CD14-positive monocyte (primary cell): ENCODE data around the gene LRRC3. TPM values are rescaled to one million over a fixed set of nuclear protein-coding genes. Genes with fewer than 3 reads are reported as not detected.

Source experiments
- DNase-seq, 3 donors: peaks; one replicate each; pipeline ENCODE4 v3.0.0-alpha.2; 2011 to 2022
- H2AFZ ChIP-seq: 2 replicates; pipeline ENCODE4 v1.6.0; 2012; ENCODE audit warnings: mild to moderate bottlenecking, low read depth, low read length, inconsistent platforms; ENCODE audit not compliant: insufficient read depth, poor library complexity, severe bottlenecking
- H3K27ac ChIP-seq, 2 donors: 1 replicate in 1 of 2; 2 replicates in 1 of 2; pipeline ENCODE4 v1.5.1; 2012 to 2013; ENCODE audit warnings: low read length in 2 of 2, control low read depth in 1 of 2, inconsistent platforms in 1 of 2, low read depth in 1 of 2, mild to moderate bottlenecking in 1 of 2
- H3K27me3 ChIP-seq, 2 donors: one replicate each; pipeline versions ENCODE4 v1.6.0 to v1.6.1; 2011 to 2013; ENCODE audit warnings: low read length in 2 of 2; ENCODE audit not compliant: control insufficient read depth in 2 of 2, insufficient read depth in 2 of 2
- H3K36me3 ChIP-seq, 2 donors: replicated peaks in 1 of 2; 1 replicate in 1 of 2; 2 replicates in 1 of 2; pipeline versions ENCODE4 v1.5.1 to v1.6.1; 2012 to 2013; ENCODE audit warnings: low read length in 2 of 2, control low read depth in 1 of 2, inconsistent platforms in 1 of 2, mild to moderate bottlenecking in 1 of 2; ENCODE audit not compliant: insufficient read depth in 2 of 2, control insufficient read depth in 1 of 2
- H3K4me1 ChIP-seq, 2 donors: 1 replicate in 1 of 2; 2 replicates in 1 of 2; pipeline versions ENCODE4 v1.5.1 to v1.6.1; 2012 to 2013; ENCODE audit warnings: low read length in 2 of 2, control low read depth in 1 of 2, inconsistent platforms in 1 of 2, mild to moderate bottlenecking in 1 of 2, moderate library complexity in 1 of 2; ENCODE audit not compliant: insufficient read depth in 2 of 2, control insufficient read depth in 1 of 2
- H3K4me2 ChIP-seq: replicated peaks from 2 replicates; pipeline ENCODE3; 2012; ENCODE audit warnings: low read length, moderate library complexity, mild to moderate bottlenecking; ENCODE audit not compliant: poor library complexity, severe bottlenecking; ENCODE audit errors: extremely low read depth
- H3K4me3 ChIP-seq, 3 experiments: fragments of 200-600 bp in 1 of 3; sonication (generic) in 1 of 3; replicated peaks in 1 of 3; 1 replicate in 2 of 3; 2 replicates in 1 of 3; pipeline ENCODE4 v1.5.1; 2011 to 2013; ENCODE audit warnings: low read length in 3 of 3, mild to moderate bottlenecking in 3 of 3, control low read depth in 2 of 3, low read depth in 2 of 3, inconsistent platforms in 1 of 3, moderate library complexity in 1 of 3
- H3K79me2 ChIP-seq: 2 replicates; pipeline ENCODE4 v1.6.0; 2012; ENCODE audit warnings: mild to moderate bottlenecking, control low read depth, inconsistent platforms, low read length, moderate library complexity; ENCODE audit not compliant: insufficient read depth
- H3K9ac ChIP-seq: 2 replicates; pipeline ENCODE4 v1.6.0; 2017; ENCODE audit warnings: low read length, mild to moderate bottlenecking; ENCODE audit not compliant: insufficient read depth, poor library complexity, severe bottlenecking
- H3K9me3 ChIP-seq, 2 donors: replicated peaks in 1 of 2; 1 replicate in 1 of 2; 2 replicates in 1 of 2; pipeline versions ENCODE4 v1.5.1 to v1.6.1; 2012 to 2013; ENCODE audit warnings: low read length in 2 of 2, control low read depth in 1 of 2; ENCODE audit not compliant: control insufficient read depth in 1 of 2, insufficient read depth in 1 of 2
- H4K20me1 ChIP-seq: 2 replicates; pipeline ENCODE4 v1.6.0; 2012; ENCODE audit warnings: mild to moderate bottlenecking, low read length, control low read depth, moderate library complexity; ENCODE audit not compliant: insufficient read depth
- H3K27ac Mint-ChIP-seq, 7 donors: one replicate each; pipeline ENCODE4 v1.8.0; 2020; ENCODE audit warnings: mild to moderate bottlenecking in 7 of 7, mixed read lengths in 7 of 7, moderate library complexity in 6 of 7, inconsistent platforms in 2 of 7
- H3K27me3 Mint-ChIP-seq, 3 donors: one replicate each; pipeline ENCODE4 v1.8.0; 2021 to 2022; ENCODE audit warnings: low read depth in 3 of 3, mild to moderate bottlenecking in 3 of 3, mixed read lengths in 3 of 3, moderate library complexity in 3 of 3, inconsistent platforms in 1 of 3
- H3K36me3 Mint-ChIP-seq, 2 donors: one replicate each; pipeline ENCODE4 v1.8.0; 2020; ENCODE audit warnings: mixed read lengths in 2 of 2, inconsistent platforms in 1 of 2, mild to moderate bottlenecking in 1 of 2
- H3K4me1 Mint-ChIP-seq: one replicate; pipeline ENCODE4 v1.8.0; 2020; ENCODE audit warnings: mild to moderate bottlenecking, mixed read lengths
- H3K4me3 Mint-ChIP-seq, 2 donors: one replicate each; pipeline ENCODE4 v1.8.0; 2020; ENCODE audit warnings: mild to moderate bottlenecking in 2 of 2, mixed read lengths in 2 of 2, moderate library complexity in 1 of 2
- H3K9me3 Mint-ChIP-seq, 7 donors: one replicate each; pipeline ENCODE4 v1.8.0; 2020 to 2022; ENCODE audit warnings: mixed read lengths in 7 of 7, mild to moderate bottlenecking in 6 of 7, moderate library complexity in 6 of 7, inconsistent platforms in 2 of 7
- CTCF ChIP-seq: fragments of 200-600 bp; IDR thresholded peaks from one replicate; pipeline ENCODE4 v1.8.0; 2022; ENCODE audit warnings: antibody characterized with exemption, mild to moderate bottlenecking
- WGBS: methylation state at CpG from one replicate; pipeline ENCODE4 v1.1.5; 2013; ENCODE audit warnings: missing lambda C conversion rate; ENCODE audit not compliant: insufficient coverage; 5-methylcytosine and 5-hydroxymethylcytosine counted together
- intact Hi-C, 2 donors: fragments of 100-400 bp; cut with micrococcal nuclease; formaldehyde crosslinking; loops; one replicate each; pipeline versions ENCODE4 v1.15.0 to v1.15.1; 2023
- polyA plus RNA-seq, 3 donors: library from polyadenylated mRNA; depleted of rRNA in 1 of 3; unstranded in 2 of 3; stranded (reverse) in 1 of 3; fragments of 300-500 nt in 2 of 3; fragments of >200 nt in 1 of 3; fragmentation: Illumina TruSeq in 2 of 3; gene quantifications; 1 replicate in 2 of 3; 2 replicates in 1 of 3; pipeline ENCODE4 v1.2.3, GENCODE V29; 2012 to 2021

The LRRC3 gene
- polyA plus RNA-seq, 3 donors: 0.30 to 0.59 (median 0.41) TPM

GRCh38 chr21:44497703-44498126, 42.4 kb downstream of the LRRC3 start:
- H3K27ac Mint-ChIP-seq: peak overlapping the region in 1 of 7 donors; percentile 40
- no peak overlapping the region for H3K4me2 ChIP-seq

GRCh38 chr21:44498280-44499210, 43.2 kb downstream of the LRRC3 start:
- no peak overlapping the region for H3K9ac ChIP-seq
- H3K4me3 Mint-ChIP-seq: no peak overlapping the region
- H3K27ac Mint-ChIP-seq: no peak overlapping the region
- H3K4me1 Mint-ChIP-seq: peaks cover 8% of the 10 kb centered on the region
- no peak for TF ChIP-seq CTCF
- intact Hi-C loops: no loop called here
- no peak overlapping the region for H3K4me3 ChIP-seq
- no peaks in the 10 kb centered on the region for H3K27me3 ChIP-seq
- H3K9me3 ChIP-seq: peaks cover 8 to 9% of the 10 kb centered on the region in 2 donors
- peaks cover 3 to 22% (median 8%) of the 10 kb centered on the region in 7 donors for H3K9me3 Mint-ChIP-seq
- no peak overlapping the region for H3K4me2 ChIP-seq
- peaks cover 2 to 15% (median 5%) of the 10 kb centered on the region in 3 donors for H3K27me3 Mint-ChIP-seq
- no peaks in the 10 kb centered on the region for H3K79me2 ChIP-seq
- no peak overlapping the region for H2AFZ ChIP-seq
- 86% methylated on average over 20 of the region's 27 CpGs for WGBS
- H3K36me3 Mint-ChIP-seq: no peaks in the 10 kb centered on the region
- no peaks in the 10 kb centered on the region for H3K4me1 ChIP-seq
- H3K27ac ChIP-seq: no peak overlapping the region
- H4K20me1 ChIP-seq: no peaks in the 10 kb centered on the region
- no peak for DNase-seq
- no peaks in the 10 kb centered on the region for H3K36me3 ChIP-seq

More at GRCh38 chr21:44497703-44498126, 42.4 kb downstream of the LRRC3 start:
- 42% methylated on average over 4 of the region's 6 CpGs for WGBS
- Mint-ChIP-seq H3K9me3 (peaks cover 11 to 27% (median 16%) of the 10 kb centered on the region in 7 donors), H3K36me3 (no peaks in the 10 kb centered on the region), H3K4me3 (no peak overlapping the region), H3K27me3 (peaks cover 2 to 14% (median 5%) of the 10 kb centered on the region in 3 donors), H3K4me1 (peaks cover 8% of the 10 kb centered on the region)
- no peak for TF ChIP-seq CTCF
- Histone ChIP-seq H3K4me3 (no peak overlapping the region), H3K79me2 (no peaks in the 10 kb centered on the region), H4K20me1 (no peaks in the 10 kb centered on the region), H3K36me3 (no peaks in the 10 kb centered on the region), H3K27ac (no peak overlapping the region), H2AFZ (no peak overlapping the region), H3K9me3 (peaks cover 17% of the 10 kb centered on the region in 2 donors), H3K9ac (no peak overlapping the region), H3K27me3 (no peaks in the 10 kb centered on the region), H3K4me1 (no peaks in the 10 kb centered on the region)
- intact Hi-C loops: no loop called here
- no peak for DNase-seq
